ENCODE data around the gene FAM185A.
"Not testable (repeated sequence)": the region's sequence is repeated elsewhere in the genome, so short reads cannot be mapped to it uniquely, and the experiment has no call there.

- not testable (repeated sequence) for TF ChIP-seq CTCF (IDR thresholded peaks at IDR 0.05); EZH2 (IDR thresholded peaks at IDR 0.05; ENCODE audit: borderline replicate concordance, insufficient read depth, low read depth, low read length, poor library complexity, severe bottlenecking)
These were observed 33.9 kb upstream of the FAM185A start for GRCh38 chr7:102714774-102715522.
